ENCODE data around the gene PIAS1.

The PIAS1 gene

DNA sequence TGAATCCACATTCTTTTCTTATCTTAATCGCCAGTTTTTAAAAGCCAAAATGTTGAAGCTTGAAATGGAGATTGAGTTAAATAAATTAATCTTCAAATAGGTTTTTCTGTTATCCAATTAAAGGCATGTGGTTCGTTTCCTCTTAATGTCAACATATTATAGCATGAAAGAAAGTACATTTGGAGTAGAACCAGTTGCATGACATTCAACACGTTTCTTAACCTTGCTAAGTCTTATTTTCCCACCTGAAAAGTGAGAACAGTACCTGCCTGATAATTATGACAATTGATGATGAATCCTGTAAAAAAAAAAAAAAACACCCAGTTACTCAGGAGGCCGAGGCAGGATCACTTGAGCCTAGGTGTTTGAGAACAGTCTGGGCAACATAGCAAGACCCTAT is 29.3 kb downstream of the PIAS1 start:
- Histone ChIP-seq H2AFZ (ENCODE audit: low read depth, low read length, severe bottlenecking) (no peak overlapping the region), H3K27me3 (ENCODE audit: low read length) (no peaks in the 10 kb centered on the region), H3K9ac (ENCODE audit: low read length) (no peak overlapping the region), H4K20me1 (ENCODE audit: low read depth, low read length) (peaks cover 65% of the 10 kb centered on the region), H3K36me3 (ENCODE audit: low read length) (peaks cover 19% of the 10 kb centered on the region; the same call in 1 of the 2 replicates), H3K9me3 (ENCODE audit: insufficient read depth, low read length) (no peaks in the 10 kb centered on the region), H3K79me2 (ENCODE audit: insufficient read depth, low read length) (peaks cover 100% of the 10 kb centered on the region), H3K4me3 (ENCODE audit: insufficient read depth, low read length, poor library complexity, severe bottlenecking) (no peak overlapping the region), H3K4me2 (ENCODE audit: low read depth, low read length, poor library complexity, severe bottlenecking) (no peak overlapping the region), H3K27ac (ENCODE audit: low read depth, low read length) (no peak overlapping the region), H3F3A (ENCODE audit: insufficient read depth) (0 out of 2 replicates have a peak, but pooled peaks cover 5% of the 10 kb centered on the region), H3K9me2 (replicated peaks; ENCODE audit: insufficient read depth, low read length) (no peaks in the 10 kb centered on the region)
- no peak for TF ChIP-seq EZH2phosphoT487 (conservative IDR thresholded peaks at IDR 0.05; ENCODE audit: low read length)

DNA sequence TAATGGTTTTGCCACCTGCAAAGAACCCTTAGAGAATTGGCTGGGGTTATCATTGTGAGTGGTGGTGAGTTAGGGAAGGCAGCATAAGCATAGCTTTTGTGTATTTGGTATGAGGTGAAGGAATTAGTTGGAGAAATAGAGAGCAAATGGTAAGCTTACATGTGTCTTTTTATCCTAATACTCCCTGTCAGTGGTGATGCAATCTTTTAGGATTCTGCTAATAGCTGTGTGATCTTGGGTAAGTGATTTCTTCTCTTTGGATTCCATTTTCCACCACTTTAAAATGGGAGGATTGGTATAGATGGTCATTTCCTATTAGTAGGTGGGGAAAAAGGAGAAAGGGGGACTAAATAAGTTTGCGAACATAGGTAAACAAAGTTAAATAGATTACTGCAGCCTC is 30.9 kb downstream of the PIAS1 start:
- H3K27me3 ChIP-seq (ENCODE audit: low read length): no peaks in the 10 kb centered on the region
- H4K20me1 ChIP-seq (ENCODE audit: low read depth, low read length): peaks cover 65% of the 10 kb centered on the region
- no peak overlapping the region for H2AFZ ChIP-seq (ENCODE audit: low read depth, low read length, severe bottlenecking)
- 0 out of 2 replicates have a peak, but pooled peaks cover 5% of the 10 kb centered on the region for H3F3A ChIP-seq (ENCODE audit: insufficient read depth)
- no peak overlapping the region for H3K4me2 ChIP-seq (ENCODE audit: low read depth, low read length, poor library complexity, severe bottlenecking)
- H3K79me2 ChIP-seq (ENCODE audit: insufficient read depth, low read length): peaks cover 95% of the 10 kb centered on the region
- H3K9me3 ChIP-seq (ENCODE audit: insufficient read depth, low read length): no peaks in the 10 kb centered on the region
- peaks cover 25% of the 10 kb centered on the region; the same call in 1 of the 2 replicates for H3K36me3 ChIP-seq (ENCODE audit: low read length)
- H3K27ac ChIP-seq (ENCODE audit: low read depth, low read length): no peak overlapping the region
- TF ChIP-seq EZH2phosphoT487 (conservative IDR thresholded peaks at IDR 0.05; ENCODE audit: low read length) (no peak), CTCF (IDR thresholded peaks at IDR 0.05; ENCODE audit: insufficient read depth, low read length, poor library complexity, severe bottlenecking) (no peak)
- no peaks in the 10 kb centered on the region for H3K9me2 ChIP-seq (replicated peaks; ENCODE audit: insufficient read depth, low read length)
- H3K9ac ChIP-seq (ENCODE audit: low read length): no peak overlapping the region
- H3K4me3 ChIP-seq (ENCODE audit: insufficient read depth, low read length, poor library complexity, severe bottlenecking): no peak overlapping the region

DNA sequence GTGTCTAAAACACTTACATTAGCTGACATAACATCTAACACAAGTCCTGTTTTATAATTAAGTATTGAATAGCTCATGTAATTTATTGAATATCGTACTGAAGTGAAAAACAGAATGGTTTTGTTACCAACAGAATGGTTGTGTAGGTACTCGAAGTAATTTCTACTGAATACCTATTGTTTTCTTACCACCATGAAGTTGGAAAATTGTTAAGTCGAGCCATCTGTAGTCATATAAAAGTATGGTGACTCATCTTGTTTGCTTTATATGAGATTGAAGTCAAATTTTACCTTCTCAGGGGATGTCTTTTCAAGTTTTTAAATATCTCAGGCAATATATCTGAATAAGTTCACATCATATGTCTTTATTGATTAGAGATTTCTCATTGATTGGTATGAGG is 37.6 kb downstream of the PIAS1 start:
- Histone ChIP-seq H3K9ac (ENCODE audit: low read length) (no peak overlapping the region), H3K4me3 (ENCODE audit: insufficient read depth, low read length, poor library complexity, severe bottlenecking) (no peak overlapping the region), H3K27me3 (ENCODE audit: low read length) (no peaks in the 10 kb centered on the region), H4K20me1 (ENCODE audit: low read depth, low read length) (0 out of 2 replicates have a peak, but pooled peaks cover 7% of the 10 kb centered on the region), H3K27ac (ENCODE audit: low read depth, low read length) (no peak overlapping the region), H3K36me3 (ENCODE audit: low read length) (peaks cover 59% of the 10 kb centered on the region), H3F3A (ENCODE audit: insufficient read depth) (peaks cover 21% of the 10 kb centered on the region), H3K9me2 (replicated peaks; ENCODE audit: insufficient read depth, low read length) (no peaks in the 10 kb centered on the region), H3K79me2 (ENCODE audit: insufficient read depth, low read length) (peaks cover 92% of the 10 kb centered on the region), H3K9me3 (ENCODE audit: insufficient read depth, low read length) (peaks cover 6% of the 10 kb centered on the region; the same call in 1 of the 2 replicates), H3K4me2 (ENCODE audit: low read depth, low read length, poor library complexity, severe bottlenecking) (no peak overlapping the region), H2AFZ (ENCODE audit: low read depth, low read length, severe bottlenecking) (no peak overlapping the region)
- no peak for TF ChIP-seq CTCF (IDR thresholded peaks at IDR 0.05; ENCODE audit: insufficient read depth, low read length, poor library complexity, severe bottlenecking)
- no peak for TF ChIP-seq EZH2phosphoT487 (conservative IDR thresholded peaks at IDR 0.05; ENCODE audit: low read length)

DNA sequence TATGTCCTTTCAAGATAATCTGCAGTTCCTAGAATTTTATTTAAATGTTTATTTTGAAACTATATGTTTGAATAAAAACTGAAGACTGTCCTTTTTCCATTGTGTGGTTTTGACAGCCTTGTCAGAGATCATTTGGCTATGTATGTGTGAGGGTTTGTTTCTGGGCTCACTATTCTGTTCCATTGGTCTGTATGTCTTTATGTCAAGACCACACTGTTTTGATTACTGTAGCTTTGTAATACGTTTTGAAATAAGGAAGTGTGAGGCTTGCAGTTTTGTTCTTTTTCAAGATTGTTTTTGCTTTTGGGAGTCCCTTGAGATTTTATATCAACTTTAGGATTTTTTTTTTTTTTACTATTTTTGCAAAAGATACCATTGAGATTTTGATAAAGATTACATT is 42.0 kb downstream of the PIAS1 start:
- peaks cover 40% of the 10 kb centered on the region for H3K36me3 ChIP-seq (ENCODE audit: low read length)
- H3K4me2 ChIP-seq (ENCODE audit: low read depth, low read length, poor library complexity, severe bottlenecking): no peak overlapping the region
- peaks cover 36% of the 10 kb centered on the region for H3F3A ChIP-seq (ENCODE audit: insufficient read depth)
- peaks cover 97% of the 10 kb centered on the region for H3K79me2 ChIP-seq (ENCODE audit: insufficient read depth, low read length)
- H2AFZ ChIP-seq (ENCODE audit: low read depth, low read length, severe bottlenecking): no peak overlapping the region
- no peaks in the 10 kb centered on the region for H4K20me1 ChIP-seq (ENCODE audit: low read depth, low read length)
- no peak overlapping the region for H3K4me3 ChIP-seq (ENCODE audit: insufficient read depth, low read length, poor library complexity, severe bottlenecking)
- no peak overlapping the region; the same call in 1 of the 2 replicates for H3K27ac ChIP-seq (ENCODE audit: low read depth, low read length)
- H3K27me3 ChIP-seq (ENCODE audit: low read length): no peaks in the 10 kb centered on the region
- peaks cover 10% of the 10 kb centered on the region; the same call in 1 of the 2 replicates for H3K9me3 ChIP-seq (ENCODE audit: insufficient read depth, low read length)
- no peak overlapping the region for H3K9ac ChIP-seq (ENCODE audit: low read length)
- TF ChIP-seq EZH2phosphoT487 (conservative IDR thresholded peaks at IDR 0.05; ENCODE audit: low read length): no peak
- TF ChIP-seq CTCF (IDR thresholded peaks at IDR 0.05; ENCODE audit: insufficient read depth, low read length, poor library complexity, severe bottlenecking): no peak
- H3K9me2 ChIP-seq (replicated peaks; ENCODE audit: insufficient read depth, low read length): no peaks in the 10 kb centered on the region

All from SU-DHL-6 (cell line).